ENCODE data around the gene FAM53B.
"Not testable (repeated sequence)": the region's sequence is repeated elsewhere in the genome, so short reads cannot be mapped to it uniquely, and the experiment has no call there.

FAM53B gene

GRCh38 chr10:124626759-124627380 is 117.3 kb downstream of the FAM53B start:
- DNase-seq (ENCODE audit: low spot score) = no peak

- DNase-seq (ENCODE audit: low spot score) = no peak
Observed at GRCh38 chr10:124625831-124626238, 118.3 kb downstream of the FAM53B start.

- no peak for DNase-seq (ENCODE audit: low spot score)
Observed at GRCh38 chr10:124624895-124625294, 119.3 kb downstream of the FAM53B start.

- DNase-seq (ENCODE audit: low spot score) = no peak
Observed at GRCh38 chr10:124624466-124624865, 119.7 kb downstream of the FAM53B start.

GRCh38 chr10:124624006-124624405 is 120.2 kb downstream of the FAM53B start:
- DNase-seq (ENCODE audit: low spot score) = no peak

- no peak for DNase-seq (ENCODE audit: low spot score)
Observed at GRCh38 chr10:124622866-124623536, 121.2 kb downstream of the FAM53B start.

- no peak for DNase-seq (ENCODE audit: low spot score)
Observed at GRCh38 chr10:124622158-124622557, 122.0 kb downstream of the FAM53B start.

- DNase-seq (ENCODE audit: low spot score) = no peak
Observed at GRCh38 chr10:124621637-124622036, 122.5 kb downstream of the FAM53B start.

GRCh38 chr10:124619802-124620490 is 124.2 kb downstream of the FAM53B start:
- DNase-seq (ENCODE audit: low spot score) = no peak

GRCh38 chr10:124619195-124619594 is 125.0 kb downstream of the FAM53B start:
- no peak for DNase-seq (ENCODE audit: low spot score)

GRCh38 chr10:124618470-124619073 is 125.6 kb downstream of the FAM53B start:
- DNase-seq (ENCODE audit: low spot score) = no peak

- no peak for DNase-seq (ENCODE audit: low spot score)
Observed at GRCh38 chr10:124616836-124617130, 127.4 kb downstream of the FAM53B start.

GRCh38 chr10:124616040-124616835 is 127.9 kb downstream of the FAM53B start:
- DNase-seq (ENCODE audit: low spot score) = no peak

- DNase-seq (ENCODE audit: low spot score) = no peak
Observed at GRCh38 chr10:124615259-124615658, 128.9 kb downstream of the FAM53B start.

- no peak for DNase-seq (ENCODE audit: low spot score)
Observed at GRCh38 chr10:124614003-124614659, 130.0 kb downstream of the FAM53B start.

GRCh38 chr10:124612611-124613498 is 131.3 kb downstream of the FAM53B start:
- DNase-seq (ENCODE audit: low spot score) = no peak

GRCh38 chr10:124611738-124612137 is 132.4 kb downstream of the FAM53B start:
- DNase-seq (ENCODE audit: low spot score) = no peak

GRCh38 chr10:124610851-124611250 is 133.3 kb downstream of the FAM53B start:
- DNase-seq (ENCODE audit: low spot score) = not testable (repeated sequence)

- DNase-seq (ENCODE audit: low spot score) = not testable (repeated sequence)
Observed at GRCh38 chr10:124610186-124610585, 134.0 kb downstream of the FAM53B start.

- DNase-seq (ENCODE audit: low spot score) = no peak
Observed at GRCh38 chr10:124609698-124610097, 134.5 kb downstream of the FAM53B start.

Measured in left forelimb (tissue), 1 donor.